ENCODE data around the gene USP54.

USP54 gene

DNA sequence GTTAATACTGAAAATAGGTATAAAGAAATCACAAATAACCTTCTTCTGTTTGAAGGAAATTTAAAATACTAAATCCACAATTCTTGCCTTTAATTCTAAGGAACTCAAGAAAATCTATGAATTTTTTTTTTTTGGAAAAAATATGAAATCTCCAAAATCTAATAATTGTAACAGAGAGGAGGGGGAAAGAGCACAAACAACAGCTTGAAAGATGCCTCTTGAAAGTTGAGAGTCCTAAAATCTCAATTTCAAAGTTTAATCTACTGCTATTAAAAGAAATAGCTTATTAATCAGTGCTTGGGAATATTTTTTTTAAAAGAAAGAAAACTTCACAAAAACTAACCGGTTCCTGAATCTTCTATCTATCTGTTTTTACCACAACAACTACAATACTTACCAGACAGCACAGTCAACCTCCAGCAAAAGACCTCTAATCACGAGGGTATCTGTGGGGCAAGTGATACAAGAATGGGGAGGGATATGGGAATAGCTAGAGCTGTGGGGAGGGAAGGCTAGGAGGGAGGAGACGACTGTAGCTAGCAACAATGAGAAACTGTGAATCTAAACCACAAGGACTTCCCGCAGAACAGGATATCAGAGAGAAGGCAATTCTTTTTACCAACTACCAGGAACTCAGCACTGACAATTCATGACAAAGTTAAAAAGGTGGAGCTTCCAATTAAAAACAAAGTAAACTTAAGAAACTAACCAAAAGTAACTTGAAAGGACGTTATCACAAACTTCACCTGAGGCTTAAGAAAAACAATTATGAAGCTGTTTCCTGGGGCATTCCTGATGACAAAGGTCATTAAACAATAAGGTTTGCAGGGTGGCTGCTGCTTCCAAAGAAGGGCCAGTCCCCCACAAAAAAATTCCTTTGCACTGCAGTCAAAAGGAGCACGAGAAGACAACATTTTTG, at the start of gene USP54:
Gene USP54 (minus strand): TSS at position 462 of the 919 bp plus-strand sequence. CDS start 15,684 bp downstream, outside the sequence.
- Histone ChIP-seq H3K36me3 (ENCODE audit: insufficient read depth, low read length) (no peaks in the 10 kb centered on the region), H3K9ac (ENCODE audit: insufficient read length) (peak within 1 kb of the TSS; percentile 55), H3K4me3 (peak within 1 kb of the TSS; percentile 63), H3K9me3 (ENCODE audit: low read depth, low read length) (no peaks in the 10 kb centered on the region), H3K27ac (peak within 1 kb of the TSS; percentile 83)
- no peak for DNase-seq (ENCODE audit: low read depth, low spot score)
- TF ChIP-seq POLR2AphosphoS5 (IDR thresholded peaks at IDR 0.05; ENCODE audit: borderline replicate concordance, low read depth, low read length) = no peak
- no peak for TF ChIP-seq EZH2 (IDR thresholded peaks at IDR 0.05)
- no peak for TF ChIP-seq FOXP2 (optimal IDR thresholded peaks at IDR 0.05; ENCODE audit: control extremely low read depth, extremely low read length, insufficient read depth)

- no peaks in the 10 kb centered on the region for H3K36me3 ChIP-seq (ENCODE audit: insufficient read depth, low read length)
- no peaks in the 10 kb centered on the region for H3K9me3 ChIP-seq (ENCODE audit: low read depth, low read length)
- TF ChIP-seq FOXP2 (optimal IDR thresholded peaks at IDR 0.05; ENCODE audit: control extremely low read depth, extremely low read length, insufficient read depth) = no peak
- TF ChIP-seq EZH2 (IDR thresholded peaks at IDR 0.05) = no peak
- TF ChIP-seq POLR2AphosphoS5 (IDR thresholded peaks at IDR 0.05; ENCODE audit: borderline replicate concordance, low read depth, low read length) = no peak
- H3K27ac ChIP-seq = no peak overlapping the region
- no peak overlapping the region for H3K4me3 ChIP-seq
- no peak for DNase-seq (ENCODE audit: low read depth, low spot score)
- H3K9ac ChIP-seq (ENCODE audit: insufficient read length) = no peak overlapping the region
Measured at GRCh38 chr10:73639286-73639685, 48.1 kb upstream of the USP54 start.

- Histone ChIP-seq H3K4me3 (no peak overlapping the region), H3K9me3 (ENCODE audit: low read depth, low read length) (no peaks in the 10 kb centered on the region), H3K9ac (ENCODE audit: insufficient read length) (no peak overlapping the region), H3K27ac (no peak overlapping the region), H3K36me3 (ENCODE audit: insufficient read depth, low read length) (no peaks in the 10 kb centered on the region)
- TF ChIP-seq POLR2AphosphoS5 (IDR thresholded peaks at IDR 0.05; ENCODE audit: borderline replicate concordance, low read depth, low read length) (no peak), FOXP2 (optimal IDR thresholded peaks at IDR 0.05; ENCODE audit: control extremely low read depth, extremely low read length, insufficient read depth) (no peak), EZH2 (IDR thresholded peaks at IDR 0.05) (no peak)
- DNase-seq (ENCODE audit: low read depth, low spot score) = no peak
Measured at GRCh38 chr10:73635781-73636180, 44.6 kb upstream of the USP54 start.

DNA sequence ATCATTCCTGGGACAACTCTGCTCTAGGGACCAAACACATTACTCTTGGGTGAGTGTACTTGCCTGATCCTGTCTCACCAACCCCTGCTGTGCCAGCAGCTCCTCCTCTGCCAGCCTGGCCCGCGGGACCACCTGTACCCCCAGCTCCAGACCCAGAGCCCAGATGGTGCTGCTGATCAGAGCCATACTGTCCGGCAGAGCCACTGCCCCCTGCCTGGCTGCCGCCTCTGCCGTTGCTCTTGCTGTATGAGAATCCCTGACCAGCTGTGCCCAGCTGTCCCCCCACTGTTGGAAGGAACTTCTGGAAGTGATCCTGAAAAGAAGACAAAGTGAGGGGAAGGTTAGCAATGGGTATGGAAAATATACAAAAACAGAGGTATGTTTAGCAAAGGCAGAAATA, 43.3 kb upstream of the USP54 start:
- DNase-seq (ENCODE audit: low read depth, low spot score) = no peak
- TF ChIP-seq FOXP2 (optimal IDR thresholded peaks at IDR 0.05; ENCODE audit: control extremely low read depth, extremely low read length, insufficient read depth) = no peak
- no peak for TF ChIP-seq EZH2 (IDR thresholded peaks at IDR 0.05)
- TF ChIP-seq POLR2AphosphoS5 (IDR thresholded peaks at IDR 0.05; ENCODE audit: borderline replicate concordance, low read depth, low read length) = no peak
- H3K27ac ChIP-seq = no peak overlapping the region
- no peak overlapping the region for H3K9ac ChIP-seq (ENCODE audit: insufficient read length)
- no peaks in the 10 kb centered on the region for H3K36me3 ChIP-seq (ENCODE audit: insufficient read depth, low read length)
- H3K4me3 ChIP-seq = no peak overlapping the region
- no peaks in the 10 kb centered on the region for H3K9me3 ChIP-seq (ENCODE audit: low read depth, low read length)

DNA sequence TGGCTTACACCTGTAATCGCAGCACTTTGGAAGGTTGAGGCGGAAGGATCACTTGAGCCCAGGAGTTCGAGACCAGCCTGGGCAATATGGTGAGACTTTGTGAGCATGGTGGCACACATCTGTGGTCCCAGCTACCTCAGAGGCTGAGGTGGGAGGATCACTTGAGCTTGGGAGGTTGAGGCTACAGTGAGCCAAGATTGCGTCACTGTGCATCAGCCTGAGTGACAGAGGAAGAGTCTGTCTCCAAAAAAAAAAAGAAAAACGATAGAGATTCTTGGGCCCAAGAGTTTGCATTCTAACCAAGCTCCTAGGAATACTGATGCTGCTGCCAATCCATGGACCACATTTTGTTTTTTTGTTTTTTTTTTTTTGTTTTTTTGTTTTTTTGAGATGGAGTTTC, 38.0 kb upstream of the USP54 start:
- H3K27ac ChIP-seq = no peak overlapping the region
- no peaks in the 10 kb centered on the region for H3K36me3 ChIP-seq (ENCODE audit: insufficient read depth, low read length)
- H3K9ac ChIP-seq (ENCODE audit: insufficient read length) = no peak overlapping the region
- TF ChIP-seq FOXP2 (optimal IDR thresholded peaks at IDR 0.05; ENCODE audit: control extremely low read depth, extremely low read length, insufficient read depth) (no peak), EZH2 (IDR thresholded peaks at IDR 0.05) (no peak), POLR2AphosphoS5 (IDR thresholded peaks at IDR 0.05; ENCODE audit: borderline replicate concordance, low read depth, low read length) (no peak)
- H3K9me3 ChIP-seq (ENCODE audit: low read depth, low read length) = no peaks in the 10 kb centered on the region
- H3K4me3 ChIP-seq = no peak overlapping the region
- no peak for DNase-seq (ENCODE audit: low read depth, low spot score)

GRCh38 chr10:73628405-73628804, 37.3 kb upstream of the USP54 start:
- no peak for TF ChIP-seq POLR2AphosphoS5 (IDR thresholded peaks at IDR 0.05; ENCODE audit: borderline replicate concordance, low read depth, low read length)
- TF ChIP-seq EZH2 (IDR thresholded peaks at IDR 0.05) = no peak
- no peak for TF ChIP-seq FOXP2 (optimal IDR thresholded peaks at IDR 0.05; ENCODE audit: control extremely low read depth, extremely low read length, insufficient read depth)
- Histone ChIP-seq H3K27ac (no peak overlapping the region), H3K9me3 (ENCODE audit: low read depth, low read length) (no peaks in the 10 kb centered on the region), H3K36me3 (ENCODE audit: insufficient read depth, low read length) (no peaks in the 10 kb centered on the region), H3K9ac (ENCODE audit: insufficient read length) (no peak overlapping the region), H3K4me3 (no peak overlapping the region)
- no peak for DNase-seq (ENCODE audit: low read depth, low spot score)

- Histone ChIP-seq H3K4me3 (no peak overlapping the region), H3K9ac (ENCODE audit: insufficient read length) (no peak overlapping the region), H3K27ac (no peak overlapping the region), H3K36me3 (ENCODE audit: insufficient read depth, low read length) (no peaks in the 10 kb centered on the region), H3K9me3 (ENCODE audit: low read depth, low read length) (no peaks in the 10 kb centered on the region)
- no peak for TF ChIP-seq FOXP2 (optimal IDR thresholded peaks at IDR 0.05; ENCODE audit: control extremely low read depth, extremely low read length, insufficient read depth)
- no peak for TF ChIP-seq EZH2 (IDR thresholded peaks at IDR 0.05)
- TF ChIP-seq POLR2AphosphoS5 (IDR thresholded peaks at IDR 0.05; ENCODE audit: borderline replicate concordance, low read depth, low read length) = no peak
- DNase-seq (ENCODE audit: low read depth, low spot score) = no peak
Measured at GRCh38 chr10:73627300-73627699, 36.2 kb upstream of the USP54 start.

DNA sequence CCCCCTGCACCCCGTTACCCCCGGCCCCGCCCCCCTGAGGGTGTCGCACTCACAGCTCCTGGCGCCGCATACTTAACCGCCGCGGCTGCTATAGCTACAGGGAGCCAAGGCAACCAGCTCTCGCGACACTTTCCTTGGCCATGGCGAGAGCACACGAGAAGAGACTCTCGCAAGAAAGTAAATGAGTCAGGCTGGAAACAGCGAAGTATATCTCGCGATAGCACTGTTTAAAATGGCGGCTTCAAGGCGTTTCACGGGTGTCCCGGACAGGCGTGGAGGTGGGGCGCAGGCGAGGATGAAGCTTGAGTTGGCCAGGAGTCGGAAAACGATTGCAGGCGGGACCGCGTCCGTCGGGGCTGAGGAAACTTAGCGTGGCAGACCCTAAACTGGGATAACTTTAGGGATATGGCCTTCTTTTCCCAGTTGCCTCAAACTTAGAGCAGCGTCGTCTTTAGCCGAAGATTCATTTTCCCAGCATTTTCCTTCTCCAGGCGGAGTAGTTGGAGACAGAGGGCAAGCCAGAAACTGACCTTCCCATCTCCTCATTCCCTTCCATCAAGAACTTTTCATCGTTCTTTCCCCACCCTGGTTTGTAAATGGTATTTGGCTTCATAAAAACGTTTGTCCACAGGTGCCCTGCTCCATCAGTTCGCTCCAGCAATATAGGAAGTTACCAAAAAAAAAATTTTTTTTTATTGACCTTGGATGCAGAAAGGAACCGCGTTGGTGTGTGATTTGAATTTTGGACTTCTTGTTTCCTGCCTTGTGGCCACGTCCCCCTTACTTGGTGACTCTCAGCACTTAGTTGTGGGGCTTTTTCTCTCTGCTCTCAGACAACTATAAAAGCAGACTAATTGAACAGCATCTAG, 35.0 kb upstream of the USP54 start:
- Histone ChIP-seq H3K4me3 (peak overlapping the region; percentile 90), H3K9ac (ENCODE audit: insufficient read length) (peak overlapping the region; percentile 98), H3K9me3 (ENCODE audit: low read depth, low read length) (no peaks in the 10 kb centered on the region), H3K36me3 (ENCODE audit: insufficient read depth, low read length) (no peaks in the 10 kb centered on the region), H3K27ac (peak overlapping the region; percentile 84)
- TF ChIP-seq POLR2AphosphoS5 (IDR thresholded peaks at IDR 0.05; ENCODE audit: borderline replicate concordance, low read depth, low read length) (peak; percentile 70), FOXP2 (optimal IDR thresholded peaks at IDR 0.05; ENCODE audit: control extremely low read depth, extremely low read length, insufficient read depth) (no peak), EZH2 (IDR thresholded peaks at IDR 0.05) (no peak)
- peak; percentile 66 for DNase-seq (ENCODE audit: low read depth, low spot score)
